ENCODE results near the gene MEF2B. TPM values are rescaled to one million over a fixed set of nuclear protein-coding genes. Genes with fewer than 3 reads are reported as not detected.
"Not testable (repeated sequence)": the region's sequence is repeated elsewhere in the genome, so short reads cannot be mapped to it uniquely, and the experiment has no call there.

MEF2B gene
- total RNA-seq, 6 experiments from 2014 or later, result 0.24 to 2.1 (median 0.97) TPM; not detected in 2

DNA sequence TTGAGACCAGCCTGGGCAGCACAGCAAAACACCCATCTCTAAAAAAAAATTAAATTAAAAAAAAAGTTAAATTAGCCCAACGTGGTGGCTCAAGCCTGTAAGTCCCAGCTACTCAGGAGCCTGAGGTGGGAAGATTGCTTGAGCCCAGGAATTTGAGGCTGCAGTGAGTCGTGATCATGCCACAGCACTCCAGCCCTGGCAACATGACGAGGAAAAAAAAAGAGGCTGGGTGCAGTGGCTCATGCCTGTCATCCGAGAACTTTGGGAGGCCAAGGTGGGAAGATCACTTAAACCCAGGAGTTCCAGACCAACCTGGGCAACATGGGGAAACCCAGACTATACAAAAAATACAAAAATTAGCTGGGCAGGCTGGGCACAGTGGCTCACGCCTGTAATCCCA, 29.6 kb downstream of the MEF2B start:
- peaks cover 0 to 10% (median 3%) of the 10 kb centered on the region in 4 donors for H3K4me1 ChIP-seq
- H3K4me3 ChIP-seq, result no peak overlapping the region
- no peak for DNase-seq
- H3K27ac ChIP-seq, result no peak overlapping the region
- H3K9me3 ChIP-seq, result no peaks in the 10 kb centered on the region
- H3K27me3 ChIP-seq, result no peaks in the 10 kb centered on the region
- intact Hi-C loops (cut with DNase I), result no loop called here
- WGBS (ENCODE audit: insufficient coverage, low coverage, low lambda C conversion rate, missing lambda C conversion rate), result 64% methylated on average over 4 of the region's 5 CpGs
- ATAC-seq, result no peak
- no peak for TF ChIP-seq POLR2A (IDR thresholded peaks at IDR 0.05)
- no peak for TF ChIP-seq CTCF (IDR thresholded peaks at IDR 0.05)
- H3K36me3 ChIP-seq, result no peaks in the 10 kb centered on the region

DNA sequence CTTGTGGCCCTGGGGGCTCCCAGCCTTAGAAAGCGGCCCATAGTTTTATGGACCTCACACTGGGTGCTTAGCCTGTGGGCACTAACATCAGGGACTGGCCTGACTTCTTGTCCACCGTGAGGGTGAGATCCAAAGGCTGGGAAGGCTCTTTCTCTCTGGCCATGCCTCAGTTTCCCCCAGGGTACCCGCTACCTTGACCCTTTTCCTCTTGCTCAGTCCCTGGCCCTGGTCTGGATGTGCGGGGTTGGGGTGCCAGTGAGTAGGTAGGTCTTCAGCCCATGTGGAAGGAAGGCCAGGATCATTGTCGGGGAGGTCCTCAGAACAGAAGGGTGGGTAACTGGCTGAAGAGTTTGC, 30.2 kb downstream of the MEF2B start:
- Histone ChIP-seq H3K27ac (no peak overlapping the region), H3K27me3 (no peaks in the 10 kb centered on the region), H3K4me1 (peaks cover 0 to 12% (median 3%) of the 10 kb centered on the region in 4 donors), H3K4me3 (no peak overlapping the region), H3K36me3 (no peaks in the 10 kb centered on the region), H3K9me3 (no peaks in the 10 kb centered on the region)
- no peak for TF ChIP-seq CTCF (IDR thresholded peaks at IDR 0.05)
- no peak for TF ChIP-seq POLR2A (IDR thresholded peaks at IDR 0.05)
- intact Hi-C loops (cut with DNase I), result no loop called here
- ATAC-seq (no peak), DNase-seq (no peak)
- 6% methylated on average over 2 of the region's 5 CpGs for WGBS (ENCODE audit: insufficient coverage, low coverage, low lambda C conversion rate, missing lambda C conversion rate)

DNA sequence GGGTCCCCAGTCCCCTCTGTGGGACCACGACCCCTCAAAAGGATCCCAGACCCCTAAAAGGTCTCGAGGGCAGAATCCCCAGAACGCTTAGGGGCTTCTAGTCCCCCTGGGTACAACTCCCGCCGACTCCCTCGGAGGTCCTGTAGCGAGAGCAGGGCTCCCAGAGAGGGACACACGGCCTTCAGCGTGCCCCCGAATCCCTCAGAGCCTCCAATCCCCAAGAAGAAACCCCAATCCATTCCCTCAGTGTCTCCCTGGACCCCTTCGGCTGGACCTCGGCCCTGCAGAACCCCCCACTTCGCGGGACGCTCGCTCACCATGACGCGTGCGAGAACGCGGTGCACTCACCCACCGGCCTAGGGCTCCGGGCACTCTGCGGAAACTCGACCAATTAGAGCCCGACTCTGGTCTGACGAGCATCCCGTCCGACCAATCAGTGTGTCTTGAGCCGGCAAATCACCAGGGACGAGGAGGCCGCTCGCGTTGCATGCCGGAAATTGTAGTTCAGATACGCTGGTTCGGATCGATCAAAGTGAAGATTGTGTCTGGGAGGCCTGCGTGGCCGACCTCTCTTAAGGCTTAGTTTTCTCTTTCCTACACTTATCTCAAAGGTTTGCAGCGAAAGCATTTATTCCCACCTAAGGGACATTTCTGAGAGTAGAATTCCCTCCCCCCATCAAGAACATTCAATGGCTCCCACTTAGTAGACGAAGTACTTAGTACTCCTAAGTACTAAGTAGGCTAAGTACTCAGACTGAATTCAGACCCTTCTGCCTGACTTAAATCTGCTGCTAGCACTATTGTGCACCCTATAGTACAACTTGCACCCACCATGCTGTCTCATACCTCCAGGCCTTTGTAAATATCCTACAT, 31.7 kb downstream of the MEF2B start, which contains the start of gene TMEM161A:
Gene TMEM161A, minus strand, starts transcription at position 370 of the 873 bp plus-strand sequence. Its CDS starts 50 bp downstream, at position 320.
- Histone ChIP-seq H3K9me3 (no peaks in the 10 kb centered on the region), H3K4me3 (peak within 1 kb of the TSS; percentile 68 to 77 (median 70)), H3K4me1 (peaks cover 0 to 14% (median 3%) of the 10 kb centered on the region in 4 donors), H3K36me3 (no peaks in the 10 kb centered on the region), H3K27ac (peak within 1 kb of the TSS; percentile 49 to 74 (median 71)), H3K27me3 (no peaks in the 10 kb centered on the region)
- ATAC-seq (peak; percentile 97 to 98 (median 98)), DNase-seq (peak; percentile 96 to 99 (median 99))
- TF ChIP-seq CTCF (IDR thresholded peaks at IDR 0.05), result no peak
- peak; percentile 63 for TF ChIP-seq POLR2A (IDR thresholded peaks at IDR 0.05)
- WGBS (ENCODE audit: insufficient coverage, low coverage, low lambda C conversion rate, missing lambda C conversion rate), result 3% methylated on average over 33 of the region's 42 CpGs
- intact Hi-C loops (cut with DNase I), result no loop called here

- Histone ChIP-seq H3K4me3 (peak overlapping the region; percentile 68 to 77 (median 70)), H3K27me3 (no peaks in the 10 kb centered on the region), H3K27ac (peak overlapping the region; percentile 49 to 74 (median 71)), H3K36me3 (no peaks in the 10 kb centered on the region), H3K4me1 (peaks cover 0 to 14% (median 3%) of the 10 kb centered on the region in 4 donors), H3K9me3 (no peaks in the 10 kb centered on the region)
- peak in 3 of 4 donors; percentile 3 to 10 (median 7) for ATAC-seq
- 37% methylated on average over 15 of the region's 25 CpGs for WGBS (ENCODE audit: insufficient coverage, low coverage, low lambda C conversion rate, missing lambda C conversion rate)
- intact Hi-C loops (cut with DNase I), result no loop called here
- DNase-seq, result peak in 1 of 3 donors; percentile 52
- no peak for TF ChIP-seq POLR2A (IDR thresholded peaks at IDR 0.05)
- TF ChIP-seq CTCF (IDR thresholded peaks at IDR 0.05), result no peak
Observed at GRCh38 chr19:19137556-19138108, 32.4 kb downstream of the MEF2B start.

DNA sequence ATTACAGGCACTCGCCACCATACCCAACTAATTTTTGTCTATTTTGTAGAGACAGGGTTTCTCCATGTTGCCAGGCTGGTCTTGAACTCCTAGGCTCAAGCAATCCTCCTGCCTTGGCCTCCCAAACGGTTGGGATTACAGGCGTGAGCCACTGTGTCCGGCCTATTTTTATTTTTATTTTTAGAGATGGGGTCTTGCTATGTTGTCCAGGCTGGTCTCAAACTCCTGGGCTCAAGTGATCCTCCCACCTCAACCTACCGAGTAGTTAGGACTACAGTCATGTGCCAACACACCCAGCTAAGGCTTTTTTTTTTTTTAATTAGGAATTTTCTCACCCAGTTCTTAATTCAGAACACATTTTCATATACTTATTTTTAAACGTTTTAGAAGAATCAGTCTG, 34.4 kb downstream of the MEF2B start:
- H3K9me3 ChIP-seq; ATAC-seq; H3K36me3 ChIP-seq; H3K4me3 ChIP-seq; intact Hi-C loops (cut with DNase I); H3K27ac ChIP-seq; DNase-seq; H3K27me3 ChIP-seq: not testable (repeated sequence)
- H3K4me1 ChIP-seq, result peaks cover 0 to 14% (median 3%) of the 10 kb centered on the region in 4 donors
- 84% methylated on average over 6 of the region's 6 CpGs for WGBS (ENCODE audit: insufficient coverage, low coverage, low lambda C conversion rate, missing lambda C conversion rate)

Measured in right lobe of liver (tissue), 6 donors.